ENCODE measurements around the gene PTPRM.

DNA sequence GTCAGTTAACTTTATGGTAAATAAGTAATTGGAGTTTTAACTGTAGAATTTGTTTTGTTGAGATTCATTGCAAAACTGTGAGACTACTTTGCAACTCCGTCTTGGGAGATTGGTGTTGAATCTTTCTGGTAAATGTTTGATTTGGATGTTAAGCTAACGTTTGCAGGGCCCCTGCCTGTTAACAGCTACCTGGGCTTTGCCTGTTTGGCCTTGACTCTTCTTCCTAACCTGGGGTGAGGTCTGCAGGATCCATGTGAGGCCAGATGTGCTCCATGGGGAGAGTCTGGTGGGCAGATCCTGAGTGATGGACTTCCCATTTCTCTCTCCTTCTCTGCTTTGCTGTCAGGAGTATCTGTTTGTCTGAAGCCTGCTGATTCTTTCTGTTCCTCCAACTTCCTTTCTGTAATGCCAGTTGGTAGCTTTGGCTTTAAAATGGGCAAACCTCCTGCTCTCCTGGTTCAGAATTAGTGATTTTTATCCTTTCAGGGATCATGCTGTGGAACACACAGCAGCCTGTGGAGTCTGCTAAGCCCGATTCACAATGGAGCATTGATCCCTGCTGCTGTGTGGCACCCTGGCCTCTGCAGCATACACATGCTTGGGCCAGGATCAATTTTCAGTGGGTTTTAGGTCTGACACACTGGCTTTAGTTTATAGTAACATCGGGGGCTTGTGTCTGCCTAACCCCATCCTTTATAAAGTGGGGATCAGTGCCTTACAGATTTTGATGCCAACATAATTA, 36.3 kb downstream of the PTPRM start:
- TF ChIP-seq, protein P1, sequence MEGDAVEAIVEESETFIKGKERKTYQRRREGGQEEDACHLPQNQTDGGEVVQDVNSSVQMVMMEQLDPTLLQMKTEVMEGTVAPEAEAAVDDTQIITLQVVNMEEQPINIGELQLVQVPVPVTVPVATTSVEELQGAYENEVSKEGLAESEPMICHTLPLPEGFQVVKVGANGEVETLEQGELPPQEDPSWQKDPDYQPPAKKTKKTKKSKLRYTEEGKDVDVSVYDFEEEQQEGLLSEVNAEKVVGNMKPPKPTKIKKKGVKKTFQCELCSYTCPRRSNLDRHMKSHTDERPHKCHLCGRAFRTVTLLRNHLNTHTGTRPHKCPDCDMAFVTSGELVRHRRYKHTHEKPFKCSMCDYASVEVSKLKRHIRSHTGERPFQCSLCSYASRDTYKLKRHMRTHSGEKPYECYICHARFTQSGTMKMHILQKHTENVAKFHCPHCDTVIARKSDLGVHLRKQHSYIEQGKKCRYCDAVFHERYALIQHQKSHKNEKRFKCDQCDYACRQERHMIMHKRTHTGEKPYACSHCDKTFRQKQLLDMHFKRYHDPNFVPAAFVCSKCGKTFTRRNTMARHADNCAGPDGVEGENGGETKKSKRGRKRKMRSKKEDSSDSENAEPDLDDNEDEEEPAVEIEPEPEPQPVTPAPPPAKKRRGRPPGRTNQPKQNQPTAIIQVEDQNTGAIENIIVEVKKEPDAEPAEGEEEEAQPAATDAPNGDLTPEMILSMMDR (IDR thresholded peaks at IDR 0.05) = no peak
- no peak for TF ChIP-seq POLR2A (IDR thresholded peaks at IDR 0.05)

All from ovary (tissue), 3 donors.